Progenitor cell of endocrine pancreas (in vitro differentiated cells): Measurements from ENCODE around the gene CYBB. TPM values are rescaled to one million over a fixed set of nuclear protein-coding genes. Genes with fewer than 3 reads are reported as not detected.
"Not testable (repeated sequence)": the region's sequence is repeated elsewhere in the genome, so short reads cannot be mapped to it uniquely, and the experiment has no call there.

ENCODE experiments used
- DNase-seq: peaks from one replicate; pipeline ENCODE4 v3.0.0; 2021; ENCODE audit warnings: low spot score; ENCODE audit not compliant: unreplicated experiment
- H3K27ac Mint-ChIP-seq: 2 replicates; pipeline ENCODE4 v1.8.0; 2021; ENCODE audit warnings: mild to moderate bottlenecking, moderate library complexity, mixed read lengths
- H3K27me3 Mint-ChIP-seq: 2 replicates; pipeline ENCODE4 v1.8.0; 2021; ENCODE audit warnings: mixed read lengths
- H3K36me3 Mint-ChIP-seq: 2 replicates; pipeline ENCODE4 v1.8.0; 2022; ENCODE audit warnings: mixed read lengths; ENCODE audit not compliant: insufficient read depth
- H3K4me1 Mint-ChIP-seq: 2 replicates; pipeline ENCODE4 v1.8.0; 2021; ENCODE audit warnings: low read depth, mixed read lengths
- H3K4me3 Mint-ChIP-seq: 2 replicates; pipeline ENCODE4 v1.8.0; 2021; ENCODE audit warnings: low read depth, mild to moderate bottlenecking, moderate library complexity, mixed read lengths
- H3K9me3 Mint-ChIP-seq: 2 replicates; pipeline ENCODE4 v1.8.0; 2021; ENCODE audit warnings: low read depth, mixed read lengths
- total RNA-seq: library from RNA; stranded (reverse); gene quantifications from 2 replicates; pipeline ENCODE4 v1.2.1, GENCODE V29; 2021
- TF ChIP-seq, protein P1 (sequence below): fragments of 200-600 bp; sonication (generic); IDR thresholded peaks from one replicate; pipeline ENCODE4 v1.5.0; 2021; ENCODE audit warnings: antibody characterized with exemption, mild to moderate bottlenecking; ENCODE audit not compliant: unreplicated experiment

The CYBB gene
- total RNA-seq, 1 donor from 2014 or later: 0.41 TPM

GRCh38 chrX:37767430-37767829 lies 12.4 kb upstream of the CYBB start:
- H3K36me3 Mint-ChIP-seq: no peaks in the 10 kb centered on the region
- peaks cover 23% of the 10 kb centered on the region for H3K9me3 Mint-ChIP-seq
- H3K4me3 Mint-ChIP-seq: no peak overlapping the region
- no peaks in the 10 kb centered on the region for H3K4me1 Mint-ChIP-seq
- DNase-seq: no peak
- H3K27me3 Mint-ChIP-seq: no peaks in the 10 kb centered on the region
- TF ChIP-seq, protein P1, sequence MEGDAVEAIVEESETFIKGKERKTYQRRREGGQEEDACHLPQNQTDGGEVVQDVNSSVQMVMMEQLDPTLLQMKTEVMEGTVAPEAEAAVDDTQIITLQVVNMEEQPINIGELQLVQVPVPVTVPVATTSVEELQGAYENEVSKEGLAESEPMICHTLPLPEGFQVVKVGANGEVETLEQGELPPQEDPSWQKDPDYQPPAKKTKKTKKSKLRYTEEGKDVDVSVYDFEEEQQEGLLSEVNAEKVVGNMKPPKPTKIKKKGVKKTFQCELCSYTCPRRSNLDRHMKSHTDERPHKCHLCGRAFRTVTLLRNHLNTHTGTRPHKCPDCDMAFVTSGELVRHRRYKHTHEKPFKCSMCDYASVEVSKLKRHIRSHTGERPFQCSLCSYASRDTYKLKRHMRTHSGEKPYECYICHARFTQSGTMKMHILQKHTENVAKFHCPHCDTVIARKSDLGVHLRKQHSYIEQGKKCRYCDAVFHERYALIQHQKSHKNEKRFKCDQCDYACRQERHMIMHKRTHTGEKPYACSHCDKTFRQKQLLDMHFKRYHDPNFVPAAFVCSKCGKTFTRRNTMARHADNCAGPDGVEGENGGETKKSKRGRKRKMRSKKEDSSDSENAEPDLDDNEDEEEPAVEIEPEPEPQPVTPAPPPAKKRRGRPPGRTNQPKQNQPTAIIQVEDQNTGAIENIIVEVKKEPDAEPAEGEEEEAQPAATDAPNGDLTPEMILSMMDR: no peak
- H3K27ac Mint-ChIP-seq: no peak overlapping the region

DNA sequence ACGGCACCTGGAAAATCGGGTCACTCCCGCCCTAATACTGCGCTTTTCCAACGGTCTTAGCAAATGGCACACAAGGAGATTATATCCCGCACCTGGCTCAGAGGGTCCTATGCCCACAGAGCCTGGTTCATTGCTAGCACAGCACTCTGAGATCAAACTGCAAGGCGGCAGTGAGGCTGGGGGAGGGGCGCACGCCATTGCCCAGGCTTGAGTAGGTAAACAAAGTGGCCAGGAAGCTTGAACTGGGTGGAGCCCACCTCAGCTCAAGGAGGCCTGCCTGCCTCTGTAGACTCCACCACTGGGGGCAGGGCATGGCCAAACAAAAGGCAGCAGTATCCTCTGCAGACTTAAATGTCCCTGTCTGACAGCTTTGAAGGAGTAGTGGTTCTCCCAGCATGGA lies 11.0 kb upstream of the CYBB start:
- not testable (repeated sequence) for H3K27me3 Mint-ChIP-seq, H3K27ac Mint-ChIP-seq, H3K36me3 Mint-ChIP-seq, H3K4me1 Mint-ChIP-seq, H3K4me3 Mint-ChIP-seq, DNase-seq
- H3K9me3 Mint-ChIP-seq: peaks cover 23% of the 10 kb centered on the region

- H3K27me3 Mint-ChIP-seq: no peaks in the 10 kb centered on the region
- TF ChIP-seq, protein P1: no peak
- H3K4me3 Mint-ChIP-seq: no peak overlapping the region
- H3K4me1 Mint-ChIP-seq: peaks cover 3% of the 10 kb centered on the region
- no peak overlapping the region for H3K27ac Mint-ChIP-seq
- H3K9me3 Mint-ChIP-seq: no peaks in the 10 kb centered on the region
- H3K36me3 Mint-ChIP-seq: no peaks in the 10 kb centered on the region
- no peak for DNase-seq
Observed at GRCh38 chrX:37776283-37776986, 3.4 kb upstream of the CYBB start.

- no peaks in the 10 kb centered on the region for H3K36me3 Mint-ChIP-seq
- peaks cover 3% of the 10 kb centered on the region for H3K4me1 Mint-ChIP-seq
- no peak overlapping the region for H3K4me3 Mint-ChIP-seq
- peaks cover under 1% of the 10 kb centered on the region for H3K9me3 Mint-ChIP-seq
- DNase-seq: no peak
- H3K27me3 Mint-ChIP-seq: no peaks in the 10 kb centered on the region
- TF ChIP-seq, protein P1: no peak
- no peak overlapping the region for H3K27ac Mint-ChIP-seq
Observed at GRCh38 chrX:37776987-37777325, 2.9 kb upstream of the CYBB start.

DNA sequence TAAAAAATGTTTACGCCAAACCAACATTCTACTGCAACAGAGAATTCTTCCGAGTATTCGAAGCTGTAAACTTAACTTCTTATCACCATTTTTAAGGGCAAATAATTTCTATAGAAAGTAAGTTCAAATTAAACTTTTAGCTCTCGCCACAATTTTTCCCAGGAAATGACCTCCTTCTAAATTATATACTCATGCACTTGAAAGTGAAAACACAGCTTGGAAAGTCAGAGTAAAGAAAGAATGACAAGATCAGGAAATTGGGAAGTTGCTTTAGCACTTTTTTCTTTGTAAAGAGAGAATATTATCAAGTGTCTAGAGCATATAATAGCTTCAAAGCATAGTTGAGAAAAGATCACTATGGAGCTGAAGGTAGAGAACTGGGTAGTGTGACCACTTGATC lies 1.2 kb downstream of the CYBB start:
- Mint-ChIP-seq H3K36me3 (no peaks in the 10 kb centered on the region), H3K27me3 (no peaks in the 10 kb centered on the region), H3K9me3 (peaks cover 8% of the 10 kb centered on the region), H3K4me3 (no peak overlapping the region), H3K27ac (no peak overlapping the region), H3K4me1 (peaks cover 3% of the 10 kb centered on the region)
- DNase-seq: no peak
- TF ChIP-seq, protein P1: no peak

- no peaks in the 10 kb centered on the region for H3K27me3 Mint-ChIP-seq
- TF ChIP-seq, protein P1: no peak
- peaks cover 3% of the 10 kb centered on the region for H3K4me1 Mint-ChIP-seq
- no peak for DNase-seq
- no peak overlapping the region for H3K4me3 Mint-ChIP-seq
- no peak overlapping the region for H3K27ac Mint-ChIP-seq
- H3K9me3 Mint-ChIP-seq: peaks cover 10% of the 10 kb centered on the region
- H3K36me3 Mint-ChIP-seq: no peaks in the 10 kb centered on the region
Observed at GRCh38 chrX:37781814-37782213, 2.0 kb downstream of the CYBB start.
